Neural cell (in vitro differentiated cells): ENCODE measurements around the gene MED4.

Experiments
- CTCF ChIP-seq: fragments of 450-650 bp; IDR thresholded peaks from 2 replicates; pipeline ENCODE4 v1.5.1; 2014; ENCODE audit warnings: antibody characterized with exemption, mild to moderate bottlenecking, moderate library complexity; ENCODE audit not compliant: poor library complexity, severe bottlenecking
- EZH2 ChIP-seq: fragments of 200-600, 300-800 bp; shearing (Covaris generic), sonication (generic); IDR thresholded peaks from 2 replicates; pipeline ENCODE4 v1.6.1; 2014; ENCODE audit warnings: antibody characterized with exemption, low read length, borderline replicate concordance, mild to moderate bottlenecking; ENCODE audit not compliant: insufficient read depth, poor library complexity, severe bottlenecking
- TF ChIP-seq, protein P1 (sequence below): IDR thresholded peaks from 2 replicates; pipeline ENCODE4 v1.6.1; 2012; ENCODE audit warnings: borderline replicate concordance

DNA sequence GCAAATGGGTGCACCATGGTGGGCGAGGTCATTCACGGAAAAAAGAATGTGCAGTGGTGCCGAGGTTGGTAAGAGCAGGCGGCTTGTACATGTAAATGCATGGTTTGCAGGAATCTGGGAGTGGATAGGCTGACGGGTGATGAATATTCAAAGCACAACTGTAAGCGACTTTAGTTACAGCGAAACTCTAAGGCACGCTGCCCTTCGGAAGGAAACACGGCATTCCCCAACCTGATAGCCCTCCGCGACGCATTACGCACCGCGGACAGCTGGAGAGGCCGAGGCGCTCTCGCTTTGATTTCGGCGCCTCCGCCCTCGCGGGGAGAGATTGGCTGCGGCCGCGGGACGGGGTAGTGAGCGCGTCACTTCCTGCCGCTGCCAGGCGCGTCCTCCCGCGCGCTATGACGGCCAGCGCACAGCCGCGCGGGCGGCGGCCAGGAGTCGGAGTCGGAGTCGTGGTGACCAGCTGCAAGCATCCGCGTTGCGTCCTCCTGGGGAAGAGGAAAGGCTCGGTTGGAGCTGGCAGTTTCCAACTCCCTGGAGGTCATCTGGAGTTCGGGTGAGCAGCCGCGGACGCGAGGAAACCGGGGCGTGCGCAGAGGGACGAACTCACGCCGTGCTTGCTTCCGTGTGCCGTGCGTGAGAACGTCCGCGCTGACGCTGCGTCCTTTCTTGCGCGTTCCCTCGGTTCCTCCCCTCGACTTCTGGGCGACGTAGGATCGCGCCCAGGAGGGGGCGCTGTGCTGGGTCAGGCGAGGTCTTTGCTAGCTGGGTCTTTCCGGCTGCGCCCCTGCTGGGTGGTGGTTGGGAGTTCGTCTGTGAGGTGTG is 57.3 kb downstream of the MED4 start, which contains the start of gene NUDT15:
- peak; percentile 100 for TF ChIP-seq CTCF
- TF ChIP-seq, protein P1, sequence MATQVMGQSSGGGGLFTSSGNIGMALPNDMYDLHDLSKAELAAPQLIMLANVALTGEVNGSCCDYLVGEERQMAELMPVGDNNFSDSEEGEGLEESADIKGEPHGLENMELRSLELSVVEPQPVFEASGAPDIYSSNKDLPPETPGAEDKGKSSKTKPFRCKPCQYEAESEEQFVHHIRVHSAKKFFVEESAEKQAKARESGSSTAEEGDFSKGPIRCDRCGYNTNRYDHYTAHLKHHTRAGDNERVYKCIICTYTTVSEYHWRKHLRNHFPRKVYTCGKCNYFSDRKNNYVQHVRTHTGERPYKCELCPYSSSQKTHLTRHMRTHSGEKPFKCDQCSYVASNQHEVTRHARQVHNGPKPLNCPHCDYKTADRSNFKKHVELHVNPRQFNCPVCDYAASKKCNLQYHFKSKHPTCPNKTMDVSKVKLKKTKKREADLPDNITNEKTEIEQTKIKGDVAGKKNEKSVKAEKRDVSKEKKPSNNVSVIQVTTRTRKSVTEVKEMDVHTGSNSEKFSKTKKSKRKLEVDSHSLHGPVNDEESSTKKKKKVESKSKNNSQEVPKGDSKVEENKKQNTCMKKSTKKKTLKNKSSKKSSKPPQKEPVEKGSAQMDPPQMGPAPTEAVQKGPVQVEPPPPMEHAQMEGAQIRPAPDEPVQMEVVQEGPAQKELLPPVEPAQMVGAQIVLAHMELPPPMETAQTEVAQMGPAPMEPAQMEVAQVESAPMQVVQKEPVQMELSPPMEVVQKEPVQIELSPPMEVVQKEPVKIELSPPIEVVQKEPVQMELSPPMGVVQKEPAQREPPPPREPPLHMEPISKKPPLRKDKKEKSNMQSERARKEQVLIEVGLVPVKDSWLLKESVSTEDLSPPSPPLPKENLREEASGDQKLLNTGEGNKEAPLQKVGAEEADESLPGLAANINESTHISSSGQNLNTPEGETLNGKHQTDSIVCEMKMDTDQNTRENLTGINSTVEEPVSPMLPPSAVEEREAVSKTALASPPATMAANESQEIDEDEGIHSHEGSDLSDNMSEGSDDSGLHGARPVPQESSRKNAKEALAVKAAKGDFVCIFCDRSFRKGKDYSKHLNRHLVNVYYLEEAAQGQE: no peak
- no peak for TF ChIP-seq EZH2
